HG03103 (cell line): ENCODE measurements around the gene CACNA2D4.

Experiments
- ATAC-seq: cut with Tn5 transposase; IDR thresholded peaks from one replicate; pipeline ENCODE4 v1.9.1; 2021; ENCODE audit warnings: low read depth; ENCODE audit not compliant: unreplicated experiment

CACNA2D4 gene

DNA sequence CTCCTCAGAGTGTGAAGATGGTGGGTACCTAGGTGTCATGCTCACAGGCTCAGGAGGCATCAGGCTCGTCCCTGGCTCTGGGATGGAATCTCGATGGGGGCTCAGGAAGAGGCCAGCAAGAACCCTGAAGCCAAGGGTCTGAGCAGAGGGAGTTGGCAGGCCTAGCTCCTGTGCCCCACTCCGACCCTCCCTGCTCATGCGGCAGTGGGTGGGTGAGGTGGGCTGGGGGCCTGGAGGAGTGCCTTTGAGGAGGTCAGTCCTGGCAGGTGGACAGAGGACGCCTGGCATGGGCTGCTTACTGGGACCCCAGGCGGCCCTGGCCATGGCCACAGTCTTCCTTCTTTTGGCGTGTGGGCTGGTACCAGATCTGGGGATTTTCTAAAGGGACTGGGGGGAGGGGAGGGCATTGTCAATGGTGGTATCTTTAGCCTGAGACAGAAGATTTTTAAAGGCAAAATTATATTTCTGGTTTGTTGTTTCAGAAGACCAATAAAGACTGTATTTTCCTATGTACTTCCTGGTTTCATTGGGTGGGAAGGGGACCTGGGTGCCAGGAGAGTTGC lies 82.1 kb downstream of the CACNA2D4 start:
- no peak for ATAC-seq

DNA sequence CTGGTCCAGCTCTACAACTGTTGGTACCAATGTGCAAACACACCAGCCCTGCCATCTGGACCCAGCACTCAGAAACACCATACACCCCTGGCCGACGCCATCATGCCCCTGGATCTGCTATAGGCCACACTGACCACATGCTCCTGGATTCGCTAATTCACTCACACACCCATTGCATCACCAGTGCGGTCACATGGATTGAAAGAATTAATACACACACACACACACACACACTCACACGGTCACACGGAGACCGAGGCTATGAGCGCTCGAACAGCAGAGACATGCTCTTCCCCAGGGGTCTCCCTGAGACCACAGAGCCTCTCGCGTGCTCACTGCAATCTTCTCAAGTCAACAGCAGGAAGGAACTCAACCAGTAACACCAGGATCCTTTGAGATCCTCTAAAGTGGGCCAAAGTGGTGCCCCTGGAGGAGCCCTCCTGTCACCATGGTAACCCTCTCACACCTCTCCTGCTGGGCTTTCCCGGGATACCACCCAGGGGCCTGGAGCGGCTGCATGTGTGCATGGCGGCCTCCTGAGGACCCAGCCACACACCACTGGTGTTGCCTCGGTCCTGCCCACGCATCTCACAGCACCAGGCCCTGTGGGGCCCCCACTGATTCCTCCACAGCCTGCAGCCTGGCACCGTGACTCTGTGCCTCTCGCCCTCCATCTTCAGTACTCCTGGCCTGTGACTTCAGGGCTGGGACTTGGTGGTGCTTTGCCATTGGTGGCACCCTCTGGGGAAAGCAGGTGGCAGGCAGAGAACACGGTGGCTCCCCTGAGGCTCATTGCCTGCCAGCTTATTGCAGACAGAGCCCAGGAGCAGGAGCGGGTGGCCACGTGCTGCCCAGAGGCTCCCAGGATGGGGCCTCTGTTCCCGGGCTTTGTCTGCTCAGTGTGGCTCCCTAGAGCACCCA lies 83.0 kb downstream of the CACNA2D4 start:
- no peak for ATAC-seq

GRCh38 chr12:1834186-1834925 lies 84.1 kb downstream of the CACNA2D4 start:
- no peak for ATAC-seq

DNA sequence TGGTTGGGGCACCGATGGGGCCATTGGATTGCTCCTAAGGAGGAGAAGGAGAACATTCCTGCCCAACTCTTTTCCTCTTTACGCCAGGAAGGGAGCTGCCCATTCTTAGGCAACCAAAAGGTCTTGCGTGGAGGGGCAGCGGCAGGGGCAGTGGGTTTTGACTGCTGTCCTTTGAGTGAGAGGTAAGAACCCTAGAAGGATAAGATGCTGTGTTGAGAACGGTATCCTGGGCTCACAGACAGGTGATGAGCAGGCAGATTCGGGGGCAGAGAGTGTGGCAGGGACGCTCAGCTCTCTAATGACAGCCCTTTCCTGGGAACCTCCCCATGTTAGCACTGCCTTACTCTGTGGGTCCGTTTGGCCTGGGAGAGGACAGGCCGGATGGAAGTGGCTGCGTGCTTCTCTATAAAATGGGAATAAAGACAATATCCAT lies 84.8 kb downstream of the CACNA2D4 start:
- no peak for ATAC-seq

GRCh38 chr12:1832801-1833595 lies 85.5 kb downstream of the CACNA2D4 start:
- ATAC-seq: no peak

DNA sequence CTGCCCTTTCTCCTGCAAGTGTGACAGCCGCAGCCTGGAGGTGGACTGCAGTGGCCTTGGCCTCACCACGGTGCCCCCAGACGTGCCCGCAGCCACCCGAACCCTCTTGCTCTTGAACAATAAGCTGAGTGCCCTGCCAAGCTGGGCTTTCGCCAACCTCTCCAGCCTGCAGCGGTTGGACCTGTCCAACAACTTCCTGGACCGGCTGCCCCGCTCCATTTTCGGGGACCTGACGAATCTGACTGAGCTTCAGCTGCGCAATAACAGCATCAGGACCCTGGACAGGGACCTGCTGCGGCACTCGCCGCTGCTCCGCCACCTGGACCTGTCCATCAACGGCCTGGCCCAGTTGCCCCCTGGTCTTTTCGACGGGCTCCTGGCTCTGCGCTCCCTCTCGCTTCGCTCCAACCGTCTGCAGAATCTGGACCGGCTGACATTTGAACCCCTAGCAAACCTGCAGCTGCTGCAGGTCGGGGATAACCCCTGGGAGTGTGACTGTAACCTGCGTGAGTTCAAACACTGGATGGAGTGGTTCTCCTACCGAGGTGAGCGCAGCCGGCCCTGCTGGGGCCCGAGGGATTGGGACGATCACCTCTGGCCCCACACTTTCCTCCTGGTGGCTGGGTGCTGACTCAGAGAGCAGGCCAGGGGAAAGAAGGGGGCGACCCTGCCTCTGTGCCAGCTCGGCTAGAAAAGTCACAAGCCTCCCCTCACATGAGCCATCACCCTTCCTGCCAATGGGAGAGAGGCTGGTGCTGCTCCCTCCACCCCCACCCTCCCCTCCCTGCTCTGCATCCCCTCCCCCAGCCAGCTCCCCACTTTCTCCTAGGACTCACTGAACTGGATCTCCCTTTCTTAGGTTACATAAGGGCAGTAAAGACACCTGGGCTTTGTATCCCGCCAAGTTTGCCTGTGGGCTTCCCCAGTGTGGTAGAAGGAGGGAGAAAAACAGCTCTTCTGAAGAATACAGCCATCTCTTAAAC lies 87.2 kb downstream of the CACNA2D4 start:
- no peak for ATAC-seq

- no peak for ATAC-seq
Measured at GRCh38 chr12:1830401-1830845, 88.0 kb downstream of the CACNA2D4 start.

DNA sequence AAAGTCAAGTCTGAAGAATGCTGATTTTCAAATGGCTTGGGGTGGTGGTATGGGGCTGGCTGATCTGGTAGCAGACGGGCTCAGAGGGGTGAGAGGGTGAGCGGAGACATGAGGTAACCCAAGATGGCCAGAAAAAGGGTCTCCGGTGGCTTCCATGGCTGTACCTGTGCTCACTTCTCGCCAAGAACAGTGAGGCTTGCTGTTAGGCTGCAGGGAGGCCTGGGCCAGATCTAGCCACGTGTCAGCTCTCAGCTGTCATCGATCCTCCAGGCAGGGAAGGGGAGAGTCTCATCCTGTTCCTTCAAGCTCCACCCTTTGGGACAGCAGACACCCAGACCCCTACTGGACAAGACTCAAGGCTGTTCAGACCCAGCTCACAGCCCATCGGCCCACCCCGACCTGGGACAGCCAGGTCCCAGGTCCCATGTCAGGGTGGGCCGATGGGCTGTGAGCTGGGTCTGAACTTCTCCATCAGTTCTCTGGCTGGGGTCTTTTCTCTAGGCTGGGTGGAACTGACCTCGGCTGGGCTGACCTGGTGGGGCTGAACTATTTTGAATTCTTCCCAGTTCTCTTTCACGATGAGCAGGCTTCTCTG lies 89.0 kb downstream of the CACNA2D4 start:
- no peak for ATAC-seq

DNA sequence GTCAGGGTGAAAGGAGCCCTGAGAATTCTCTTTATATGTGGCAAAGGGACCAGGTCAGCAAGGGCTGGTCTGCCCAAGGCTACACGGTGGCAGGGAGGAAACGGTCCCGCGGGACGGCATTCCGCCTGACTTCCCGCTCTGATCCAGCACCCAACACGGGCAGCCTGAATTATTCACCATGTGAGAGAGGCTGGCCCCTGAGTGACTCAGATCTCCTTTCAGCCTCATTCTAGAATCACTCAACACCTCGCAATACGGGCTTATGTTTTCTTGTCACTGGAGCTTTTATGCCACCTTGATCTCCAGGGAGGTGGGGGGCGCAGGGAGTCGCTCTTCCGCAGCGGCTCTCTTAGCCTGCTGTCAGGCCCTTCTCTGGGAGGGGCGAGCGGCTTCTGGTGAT lies 89.6 kb downstream of the CACNA2D4 start:
- no peak for ATAC-seq

GRCh38 chr12:1827826-1828805 lies 90.3 kb downstream of the CACNA2D4 start:
- ATAC-seq: no peak

- no peak for ATAC-seq
Measured at GRCh38 chr12:1826867-1827705, 91.4 kb downstream of the CACNA2D4 start.

DNA sequence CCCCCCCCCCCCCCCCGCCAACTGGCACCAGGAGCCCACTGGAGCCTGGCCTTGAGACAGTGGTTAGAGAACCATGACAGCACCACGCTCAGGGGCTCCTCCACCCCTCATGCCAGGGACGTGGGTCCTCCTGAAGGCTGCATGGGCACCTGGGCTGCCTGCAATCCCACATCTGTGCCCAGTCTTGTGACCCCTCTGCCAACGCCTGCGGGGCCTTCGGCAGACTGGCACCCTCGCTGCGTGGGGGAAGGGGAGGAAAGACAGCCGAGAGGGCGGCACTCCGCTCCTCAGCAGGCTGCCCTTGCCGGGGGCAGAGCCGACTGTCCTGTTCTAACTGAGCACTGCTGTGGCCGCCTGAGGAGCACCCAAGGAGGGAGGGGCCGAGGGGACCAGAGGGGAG lies 92.1 kb downstream of the CACNA2D4 start:
- no peak for ATAC-seq

DNA sequence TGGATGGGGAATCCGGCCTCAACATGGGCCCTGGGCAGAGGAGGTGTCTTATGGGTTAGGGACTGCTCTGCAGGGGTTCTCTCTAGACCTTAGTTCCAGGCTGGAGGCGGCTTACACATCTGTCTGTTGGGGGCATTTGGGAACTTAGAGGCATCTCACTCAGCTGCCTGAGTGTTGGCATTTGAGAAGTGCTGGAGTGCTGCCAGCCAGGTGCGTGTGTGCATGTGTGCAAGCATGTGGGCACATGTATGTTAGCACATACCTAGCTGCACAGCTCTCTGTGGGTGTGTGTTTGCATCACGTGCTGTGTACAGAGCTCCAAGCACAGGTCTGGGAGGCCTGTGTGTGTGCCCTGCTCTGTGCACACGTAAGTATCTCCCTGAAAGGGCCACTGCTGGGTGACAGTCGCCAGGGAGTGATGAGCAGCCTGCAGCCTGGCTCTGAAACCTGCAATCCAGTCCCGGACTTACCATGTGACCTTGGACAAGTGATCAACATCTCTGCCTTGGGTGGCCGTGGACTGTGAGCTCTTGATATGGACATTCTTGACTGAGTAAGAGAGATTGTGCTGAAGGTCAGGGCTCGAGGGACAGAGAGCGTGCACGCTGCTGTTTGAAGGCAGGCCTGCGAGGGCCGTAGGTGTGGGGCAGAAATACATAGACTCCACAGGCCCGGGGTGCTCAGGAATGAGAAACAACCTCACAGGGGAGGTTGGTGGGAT lies 92.9 kb downstream of the CACNA2D4 start:
- ATAC-seq: no peak

DNA sequence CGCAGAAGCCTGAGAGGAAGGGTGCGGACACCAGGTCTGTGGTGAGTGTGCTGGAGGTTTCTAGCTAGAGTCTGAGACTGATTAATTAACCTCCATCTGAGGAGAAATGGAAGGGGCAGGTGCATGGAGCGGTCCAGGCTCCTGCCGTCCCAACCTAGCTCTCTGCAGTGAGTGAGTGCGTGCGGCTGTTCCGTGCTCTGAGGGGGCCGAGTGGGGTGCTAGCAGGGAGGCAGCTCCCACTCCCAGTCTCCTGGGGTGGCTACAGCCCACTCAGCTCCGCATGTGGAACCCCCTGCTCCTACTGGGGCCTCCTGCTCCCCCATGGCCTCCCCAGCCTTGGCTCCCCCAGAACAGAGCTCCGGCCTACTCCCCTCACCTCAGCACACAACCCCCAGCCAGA lies 95.2 kb downstream of the CACNA2D4 start:
- no peak for ATAC-seq

- no peak for ATAC-seq
Measured at GRCh38 chr12:1822699-1823098, 95.8 kb downstream of the CACNA2D4 start.

DNA sequence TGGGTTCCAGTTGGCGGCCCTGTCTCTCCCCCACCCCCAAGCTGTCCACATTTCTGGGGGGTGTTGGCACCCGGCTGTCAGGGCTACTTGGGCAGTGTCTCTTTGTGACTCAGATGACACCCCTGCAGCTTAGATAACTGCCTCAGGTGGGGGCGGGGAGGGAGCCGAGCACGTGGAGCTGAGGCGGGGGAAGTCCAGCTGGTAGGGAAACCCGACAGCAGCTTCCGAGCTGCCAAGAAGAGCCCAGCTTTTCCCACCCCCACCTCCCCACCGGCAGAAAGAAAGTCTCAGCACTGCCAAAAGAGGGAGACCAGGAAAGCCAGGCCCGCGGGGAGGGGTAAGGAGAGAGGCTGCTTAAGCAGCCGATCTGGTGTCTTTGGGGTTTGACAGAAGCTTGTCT lies 96.6 kb downstream of the CACNA2D4 start:
- no peak for ATAC-seq
